GM18519 (cell line): ENCODE data around the gene JARID2.
"Not testable (repeated sequence)": the region's sequence is repeated elsewhere in the genome, so short reads cannot be mapped to it uniquely, and the experiment has no call there.

Experiments used
- ATAC-seq: cut with Tn5 transposase; IDR thresholded peaks from one replicate; pipeline ENCODE4 v1.9.1; 2021; ENCODE audit warnings: mild to moderate bottlenecking, moderate library complexity; ENCODE audit not compliant: unreplicated experiment, low FRiP score

Gene JARID2

DNA sequence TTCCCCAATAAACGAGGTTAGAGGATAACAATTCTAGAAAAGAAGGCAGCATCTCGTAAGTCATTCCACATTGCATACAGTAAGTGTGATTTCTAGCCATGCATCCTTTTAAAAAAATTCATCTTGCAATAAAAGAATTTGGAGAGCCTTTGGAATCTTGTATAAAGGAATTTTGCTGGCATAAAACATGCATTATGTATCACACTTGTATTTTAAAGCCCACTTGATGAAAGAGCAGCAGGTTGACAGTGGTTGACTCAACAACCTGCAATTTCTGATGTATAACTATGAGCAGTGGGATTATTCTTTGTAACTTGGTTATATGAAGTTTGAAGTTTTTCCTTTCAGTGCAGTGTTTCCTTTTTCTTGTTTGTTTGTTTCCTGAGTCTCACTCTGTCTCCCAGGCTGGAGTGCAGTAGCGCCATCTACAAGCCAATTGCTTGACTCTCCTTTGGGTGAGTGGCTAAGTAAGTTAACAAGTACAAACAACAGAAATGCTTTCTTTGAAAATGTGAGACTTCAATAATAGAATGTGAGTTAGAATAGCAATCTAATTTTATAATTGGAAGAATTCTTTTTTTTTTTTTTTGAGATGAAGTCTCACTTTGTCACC is 39.9 kb downstream of the JARID2 start:
- ATAC-seq: no peak

DNA sequence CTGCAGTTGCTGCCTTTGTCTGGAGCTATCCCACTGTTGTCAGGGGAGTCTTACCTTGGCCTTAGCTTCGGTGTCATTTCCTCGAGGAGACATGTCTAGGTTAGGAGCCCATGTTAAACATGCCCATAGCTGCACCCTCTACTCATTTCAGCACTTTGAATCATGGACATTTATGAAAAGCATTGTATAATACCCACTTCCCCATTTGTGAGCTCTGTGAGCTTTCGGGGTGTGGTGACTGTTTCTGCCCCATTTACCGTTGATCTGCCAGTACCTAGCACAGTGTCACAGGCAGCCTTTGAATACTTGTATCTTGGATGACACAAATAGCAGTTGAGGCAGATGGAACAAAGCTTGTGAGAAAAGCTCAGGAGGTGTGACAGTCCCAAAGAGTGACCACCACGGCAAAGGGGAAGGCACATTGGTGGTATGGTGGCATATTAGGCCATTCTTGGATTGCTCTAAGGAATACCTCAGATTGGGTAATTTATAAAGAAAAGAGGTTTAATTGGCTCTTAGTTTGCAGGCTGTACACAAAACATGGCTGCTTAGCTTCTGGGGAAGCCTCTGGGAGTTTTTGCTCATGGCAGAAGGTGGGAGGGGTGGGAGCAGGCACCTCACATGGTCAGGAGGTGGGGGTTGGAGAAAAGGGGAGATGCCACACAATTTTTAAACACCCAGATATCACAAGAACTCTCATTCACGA is 42.0 kb downstream of the JARID2 start:
- ATAC-seq: peak; percentile 96

DNA sequence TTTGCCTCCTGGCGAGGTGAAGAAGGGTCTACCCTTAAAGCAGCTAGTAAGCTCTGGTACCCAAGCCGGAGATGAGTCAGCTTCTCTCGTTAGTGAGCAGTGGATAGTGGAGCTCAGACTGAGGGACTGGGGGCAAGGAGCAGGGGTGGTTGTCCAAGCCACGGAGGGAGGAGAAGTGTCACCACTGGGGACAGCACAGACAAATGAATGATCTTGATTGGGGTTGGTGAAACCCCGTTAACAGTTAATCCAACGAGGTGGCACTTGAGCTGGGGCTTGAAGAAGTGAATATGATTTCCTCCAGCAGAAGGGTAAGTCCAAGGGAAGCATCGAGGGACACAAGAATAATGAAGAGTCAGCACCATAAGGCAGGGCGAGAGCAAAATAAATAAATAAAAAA is 43.0 kb downstream of the JARID2 start:
- ATAC-seq: no peak

DNA sequence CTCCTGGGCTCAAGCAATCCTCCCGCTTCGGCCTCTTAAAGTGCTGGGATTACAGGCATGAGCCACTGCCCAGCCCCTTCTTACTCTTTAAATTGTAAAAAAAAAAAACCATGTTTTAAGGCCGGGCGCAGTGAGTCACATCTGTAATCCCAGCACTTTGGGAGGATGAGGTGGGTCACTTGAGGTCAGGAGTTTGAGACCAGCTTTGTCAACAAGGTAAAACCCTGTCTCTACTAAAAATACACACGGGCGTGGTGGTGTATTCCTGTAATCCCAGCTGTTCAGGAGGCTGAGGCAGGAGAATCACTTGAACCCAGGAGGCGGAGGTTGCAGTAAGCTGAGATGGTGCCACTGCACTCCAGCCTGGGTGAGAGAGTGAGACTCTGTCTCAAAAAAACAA is 43.6 kb downstream of the JARID2 start:
- ATAC-seq: not testable (repeated sequence)

DNA sequence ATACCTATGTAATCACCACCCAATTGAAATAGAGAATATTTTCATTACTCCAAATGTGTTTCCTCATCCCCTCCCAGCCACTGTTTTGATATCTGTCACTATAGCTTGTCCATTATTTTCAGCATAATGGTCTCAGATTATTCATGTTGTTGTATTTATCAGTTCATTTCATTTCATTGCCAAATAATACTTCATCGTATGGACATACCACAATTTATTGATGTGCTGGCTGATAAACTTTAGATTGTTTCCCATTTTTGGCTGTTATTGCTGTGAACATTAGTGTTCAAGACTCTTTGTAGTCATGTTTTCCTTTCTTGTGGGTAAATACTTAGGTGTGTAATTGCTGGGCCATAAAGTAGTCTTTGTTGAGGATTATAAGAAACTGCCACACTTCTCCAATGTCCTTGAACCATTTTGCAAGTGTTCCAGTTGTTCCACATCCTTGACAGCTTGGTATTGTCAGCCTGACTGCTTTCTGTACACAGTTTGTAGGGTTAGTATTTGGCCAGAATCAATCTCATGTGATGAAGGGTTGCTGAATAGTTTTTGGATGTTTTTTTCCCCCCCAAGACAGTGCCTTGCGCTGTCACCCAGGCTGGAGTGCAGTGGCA is 44.3 kb downstream of the JARID2 start:
- no peak for ATAC-seq

DNA sequence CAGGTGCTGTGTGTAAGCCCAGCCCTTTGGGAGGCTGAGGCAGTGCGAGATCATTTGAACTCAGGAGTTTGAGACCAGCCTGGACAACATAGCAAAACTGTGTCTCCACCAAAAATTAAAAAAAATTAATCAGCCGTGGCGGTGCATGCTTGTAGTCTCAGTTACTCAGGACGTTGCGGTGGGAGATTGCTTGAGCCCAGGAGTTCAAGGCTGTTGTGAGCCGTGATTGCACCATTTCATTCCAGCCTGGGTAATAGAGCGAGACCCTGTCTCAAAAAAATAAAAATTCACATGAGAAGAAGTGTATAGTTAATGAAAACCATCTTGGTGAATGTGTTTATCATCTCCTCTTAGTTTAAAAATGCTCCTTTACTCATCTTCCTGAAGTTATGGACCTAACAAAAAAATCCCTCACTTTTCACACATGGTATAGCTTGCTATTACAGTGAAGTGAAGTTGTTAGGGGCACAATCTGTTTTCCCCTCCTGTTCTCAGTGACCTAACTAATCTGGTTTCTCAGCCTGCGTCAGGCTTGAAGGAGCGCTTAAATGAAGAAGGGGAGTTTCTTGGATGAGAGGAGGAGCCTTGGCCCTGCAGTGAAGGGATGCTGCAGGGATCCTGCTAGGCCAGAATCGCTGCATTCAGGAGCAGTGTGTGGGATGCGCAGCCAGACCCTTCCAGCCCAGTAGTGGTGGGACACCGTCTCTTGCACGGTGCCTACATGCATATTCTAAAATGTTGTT is 45.3 kb downstream of the JARID2 start:
- ATAC-seq: no peak

DNA sequence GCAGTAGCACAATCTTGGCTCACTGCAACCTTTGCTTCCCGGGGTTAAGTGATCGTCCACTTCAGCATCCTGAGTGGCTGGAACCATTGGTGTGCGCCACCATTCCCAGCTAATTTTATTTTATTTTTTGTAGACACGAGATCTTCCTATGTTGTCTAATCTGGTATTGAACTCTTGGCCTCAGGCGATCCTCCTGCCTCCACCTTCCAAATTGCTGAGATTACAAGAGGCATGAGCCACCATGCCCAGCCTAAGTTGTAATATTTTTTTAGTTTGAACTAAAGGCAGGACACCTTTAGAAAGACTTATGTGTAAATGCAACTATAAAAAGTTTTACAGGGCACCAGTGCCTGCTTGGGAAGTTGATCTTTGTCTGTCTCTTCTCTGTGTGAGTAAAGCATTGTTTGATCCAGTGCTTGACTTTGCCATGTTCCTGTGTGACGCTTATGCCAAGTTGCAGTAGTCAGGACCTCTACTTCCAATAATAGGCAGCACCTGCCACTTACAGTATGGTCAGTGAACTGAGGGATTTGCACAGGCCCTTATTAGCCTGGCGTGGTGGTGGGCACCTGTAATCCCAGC is 46.9 kb downstream of the JARID2 start:
- ATAC-seq: no peak

DNA sequence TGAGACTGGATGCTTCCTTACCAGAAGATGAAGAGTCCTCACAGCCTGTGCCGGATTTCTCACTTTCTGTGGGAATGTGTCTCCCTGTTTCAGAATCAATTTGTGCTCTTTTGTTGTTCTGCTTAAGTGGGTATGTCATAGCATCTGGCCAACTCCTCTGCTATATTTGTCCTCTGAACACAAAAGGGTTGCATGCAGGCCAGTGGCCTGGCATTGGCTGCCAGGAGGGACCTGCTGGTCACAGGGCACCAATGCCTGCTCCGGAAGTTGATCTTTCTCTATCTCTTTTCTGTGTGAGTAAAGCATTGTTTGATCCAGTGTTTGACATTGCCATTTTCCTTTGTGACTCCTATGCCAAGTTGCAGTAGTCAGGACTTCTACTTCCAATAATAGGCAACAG is 47.8 kb downstream of the JARID2 start:
- no peak for ATAC-seq

DNA sequence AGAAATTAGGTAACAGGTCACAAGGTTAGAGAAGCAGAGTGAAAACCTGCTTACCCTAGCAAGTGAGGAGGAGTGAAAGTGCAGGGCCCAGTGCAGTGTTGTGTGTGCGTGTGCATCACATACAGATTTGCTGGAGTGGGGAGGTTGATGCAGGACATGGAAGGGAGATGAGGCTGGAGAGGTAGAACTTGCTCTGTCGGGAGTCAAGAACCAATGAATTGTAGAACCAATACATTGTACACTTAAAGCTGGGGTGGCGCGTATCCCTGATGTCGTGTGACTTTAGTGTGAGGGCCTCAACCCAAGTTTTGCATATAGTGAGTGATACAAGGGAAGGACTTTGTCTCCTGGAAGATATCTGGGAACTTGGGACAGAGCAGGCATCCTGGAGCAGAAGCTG is 48.6 kb downstream of the JARID2 start:
- no peak for ATAC-seq

DNA sequence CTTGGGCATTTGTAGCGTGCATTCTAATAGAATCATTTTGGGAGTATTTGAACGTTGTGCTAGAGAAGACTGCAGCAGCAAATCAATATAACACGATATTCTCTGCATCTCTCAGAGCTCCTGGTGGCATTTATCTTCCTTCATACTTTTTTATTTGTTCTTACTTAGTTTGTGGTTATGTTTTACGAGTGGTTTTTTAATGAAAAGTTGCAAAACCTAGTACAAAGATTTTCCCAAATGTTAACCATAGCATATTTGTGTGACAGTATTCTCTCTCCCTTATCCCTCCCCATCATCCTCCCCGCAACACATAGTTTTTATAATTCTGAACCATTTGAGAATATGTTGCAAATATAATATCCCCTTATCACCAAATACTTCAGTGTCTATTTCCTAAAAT is 50.4 kb downstream of the JARID2 start:
- no peak for ATAC-seq

DNA sequence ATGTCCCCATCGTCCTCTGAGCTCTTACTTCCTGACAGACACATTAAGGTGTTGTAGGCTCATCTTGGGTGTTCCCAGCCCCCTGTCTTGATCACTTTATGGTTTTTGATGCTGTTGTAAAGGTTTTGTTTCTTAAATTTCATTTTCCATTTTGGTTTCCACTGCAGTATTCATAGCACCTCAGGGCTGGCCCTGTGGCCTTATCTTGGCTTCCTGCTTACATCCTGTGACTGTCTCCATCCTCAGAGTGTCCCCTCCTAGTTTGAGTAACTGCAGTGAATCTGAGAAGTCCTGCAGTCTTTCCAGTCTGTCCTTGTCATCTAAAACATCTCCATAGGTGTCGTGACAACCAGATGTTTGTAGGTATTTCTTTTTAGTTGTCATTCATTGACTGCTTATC is 50.9 kb downstream of the JARID2 start:
- no peak for ATAC-seq

DNA sequence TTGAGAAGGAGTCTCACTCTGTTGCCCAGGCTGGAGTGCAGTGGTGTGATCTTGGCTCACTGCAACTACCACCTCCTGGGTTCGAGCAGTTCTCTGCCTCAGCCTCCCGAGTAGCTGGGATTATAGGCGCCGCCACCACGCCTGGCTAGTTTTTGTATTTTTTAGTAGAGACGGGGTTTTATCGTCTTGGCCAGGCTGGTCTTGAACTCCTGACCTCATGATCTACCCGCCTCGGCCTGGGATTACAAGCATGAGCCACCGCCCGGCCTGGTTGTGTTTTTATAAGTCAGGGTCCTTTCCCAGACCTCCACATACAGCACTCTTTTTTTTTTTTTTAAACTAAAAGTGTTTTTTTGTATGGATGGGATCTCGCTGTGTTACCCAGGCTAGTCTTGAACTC is 51.3 kb downstream of the JARID2 start:
- ATAC-seq: not testable (repeated sequence)

DNA sequence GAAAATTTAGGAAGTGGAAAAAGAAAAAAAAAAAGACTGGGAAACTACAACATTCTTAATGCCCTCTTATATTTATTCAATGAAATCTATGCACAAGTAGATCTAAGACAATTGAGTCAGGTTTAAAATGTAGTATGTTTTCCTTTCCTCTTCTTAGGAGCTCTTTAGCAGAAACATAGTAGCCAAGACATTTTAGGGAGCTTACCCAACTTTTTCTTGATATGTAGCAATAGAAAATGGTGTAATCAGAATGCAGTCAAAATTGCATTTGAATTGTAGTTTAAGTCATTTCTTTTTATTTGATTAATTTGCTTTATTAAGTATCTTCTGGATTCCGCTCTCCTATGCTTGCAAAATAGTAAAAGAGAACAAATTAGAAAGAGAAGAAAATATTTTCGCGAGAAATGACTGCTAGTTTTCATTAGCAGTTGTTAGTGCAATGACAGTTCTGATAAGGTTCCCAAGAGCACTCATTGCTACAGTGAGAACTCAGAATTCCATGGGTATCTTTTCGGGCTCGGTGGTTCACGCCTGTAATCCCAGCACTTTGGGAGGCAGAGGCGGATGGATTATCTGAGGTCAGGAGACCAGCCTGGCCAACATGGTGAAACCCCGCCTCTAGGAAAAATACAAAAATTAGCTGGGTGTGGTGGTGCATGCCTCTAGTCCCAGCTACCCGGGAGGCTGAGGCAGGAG is 52.2 kb downstream of the JARID2 start:
- no peak for ATAC-seq

DNA sequence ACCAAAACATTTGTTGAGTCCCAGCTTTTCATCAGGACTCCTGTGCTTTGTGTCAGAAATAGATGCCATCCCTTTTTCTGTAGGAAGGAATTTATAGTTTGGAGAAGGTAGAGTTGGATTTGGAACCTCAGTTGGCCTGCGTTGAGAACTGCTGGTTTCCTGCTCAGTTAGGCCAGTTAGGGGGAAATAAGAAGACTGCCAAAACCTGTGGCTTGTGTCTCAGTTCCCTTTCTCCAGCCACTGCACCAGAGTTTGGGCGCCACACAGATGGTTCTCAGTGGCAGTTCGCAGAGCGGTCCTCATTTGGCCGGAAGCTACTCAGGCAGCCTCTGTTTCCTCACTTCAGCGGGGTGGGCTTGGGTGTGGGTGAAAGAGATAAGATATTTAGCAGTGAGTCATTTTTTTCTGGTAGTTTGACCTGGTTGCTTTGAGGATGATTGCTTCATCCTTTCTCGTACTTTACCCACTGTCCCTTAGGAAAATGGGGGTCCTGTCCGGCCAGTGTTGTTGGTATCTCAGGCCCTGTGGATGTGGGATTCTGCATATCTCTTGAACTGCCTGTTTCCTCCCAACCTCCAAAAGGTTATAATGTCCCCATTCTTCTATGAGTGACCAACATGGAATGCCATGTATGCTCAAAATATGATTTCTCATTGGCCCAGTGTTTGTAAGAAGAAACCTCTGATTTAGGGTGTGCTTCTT is 53.7 kb downstream of the JARID2 start:
- ATAC-seq: peak; percentile 49

DNA sequence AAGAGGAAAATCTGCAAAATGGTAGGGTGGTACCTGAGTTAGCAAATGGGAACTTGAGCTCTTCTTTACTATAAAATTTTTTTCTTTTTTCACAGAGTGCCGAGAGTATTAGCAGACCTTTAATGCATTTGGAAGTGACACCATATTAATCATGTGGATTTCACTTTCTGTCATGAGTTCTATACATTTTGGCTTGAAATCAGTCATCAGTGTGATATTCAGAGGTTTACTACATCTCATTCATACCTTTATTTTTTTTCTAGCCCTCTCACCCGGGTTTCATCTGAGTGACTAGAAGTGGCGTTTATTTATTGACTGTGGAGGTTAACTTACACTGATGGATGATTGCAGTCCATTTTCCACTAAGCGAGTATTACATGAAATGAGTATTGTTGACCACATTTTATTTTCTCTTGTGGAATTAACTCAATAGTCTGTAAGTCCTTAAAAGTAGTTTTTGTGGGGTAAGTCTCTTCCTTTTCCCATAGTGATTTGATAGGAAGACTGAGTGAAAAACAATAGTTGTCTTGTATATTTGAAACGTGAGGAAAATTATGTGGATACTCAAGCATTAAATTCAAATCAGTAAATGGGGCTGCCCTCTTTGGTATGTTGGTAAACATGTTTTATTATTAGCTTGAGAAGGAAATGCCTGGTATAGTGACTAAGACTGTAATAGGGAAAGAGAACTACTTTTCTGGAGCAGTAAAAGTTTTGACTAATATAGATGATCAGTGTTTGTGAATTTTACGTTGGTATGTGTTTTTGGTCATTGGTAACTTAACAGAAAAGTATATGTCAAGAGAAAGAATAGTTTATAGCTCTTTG is 55.5 kb downstream of the JARID2 start:
- ATAC-seq: no peak

DNA sequence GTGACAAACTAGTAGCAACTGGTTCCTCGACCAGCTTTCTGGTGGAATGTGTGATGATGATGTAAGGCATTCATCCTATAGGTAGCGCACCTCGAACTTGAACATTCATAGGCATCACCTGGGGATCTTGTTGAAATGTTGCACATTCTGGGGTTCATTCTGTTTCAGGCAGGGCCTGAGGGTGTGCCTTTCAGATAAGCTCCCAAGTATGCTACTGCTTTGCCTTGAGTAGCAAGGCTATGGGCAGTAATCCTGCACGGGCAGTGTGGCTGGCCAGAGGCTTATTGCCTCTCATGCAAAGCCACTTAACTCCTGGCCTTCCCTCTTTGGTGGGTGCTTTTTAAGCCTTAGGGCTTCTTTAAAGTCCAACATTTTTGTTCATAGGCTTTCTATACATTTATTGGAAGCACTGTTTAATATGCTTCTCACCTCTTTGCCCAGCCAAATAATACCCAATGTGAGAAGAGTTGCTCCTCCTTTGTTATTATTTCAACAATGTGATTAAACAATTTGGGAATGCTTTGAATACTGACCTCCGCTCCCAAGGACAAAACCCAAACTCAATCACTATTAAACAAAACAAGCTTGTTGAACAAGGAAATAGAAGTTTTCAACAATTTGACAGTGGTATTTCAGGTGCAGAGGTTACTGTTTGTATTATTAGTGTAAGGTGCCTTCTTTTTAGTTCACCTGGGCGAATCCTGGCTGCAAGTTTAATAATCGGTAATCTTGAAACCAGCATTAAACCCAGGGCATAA is 57.5 kb downstream of the JARID2 start:
- ATAC-seq: no peak

DNA sequence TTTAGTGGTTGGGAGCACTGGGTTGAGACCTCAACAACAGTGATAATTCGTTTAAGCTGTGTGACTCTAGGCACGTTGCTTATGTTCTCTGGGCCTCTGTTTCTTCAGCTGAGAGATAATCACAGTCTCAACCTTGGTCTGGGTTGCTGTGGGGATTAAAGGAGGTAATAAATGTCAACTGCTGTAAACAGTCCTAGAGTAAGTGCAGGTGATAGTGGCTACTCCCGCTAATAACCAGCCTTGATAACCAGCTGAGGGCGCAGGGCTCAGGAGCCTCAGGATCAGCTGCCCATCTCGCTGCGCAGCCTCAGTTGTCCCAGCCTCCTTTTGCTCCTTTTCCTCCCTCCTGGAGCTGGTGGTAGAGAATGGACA is 58.0 kb downstream of the JARID2 start:
- no peak for ATAC-seq

DNA sequence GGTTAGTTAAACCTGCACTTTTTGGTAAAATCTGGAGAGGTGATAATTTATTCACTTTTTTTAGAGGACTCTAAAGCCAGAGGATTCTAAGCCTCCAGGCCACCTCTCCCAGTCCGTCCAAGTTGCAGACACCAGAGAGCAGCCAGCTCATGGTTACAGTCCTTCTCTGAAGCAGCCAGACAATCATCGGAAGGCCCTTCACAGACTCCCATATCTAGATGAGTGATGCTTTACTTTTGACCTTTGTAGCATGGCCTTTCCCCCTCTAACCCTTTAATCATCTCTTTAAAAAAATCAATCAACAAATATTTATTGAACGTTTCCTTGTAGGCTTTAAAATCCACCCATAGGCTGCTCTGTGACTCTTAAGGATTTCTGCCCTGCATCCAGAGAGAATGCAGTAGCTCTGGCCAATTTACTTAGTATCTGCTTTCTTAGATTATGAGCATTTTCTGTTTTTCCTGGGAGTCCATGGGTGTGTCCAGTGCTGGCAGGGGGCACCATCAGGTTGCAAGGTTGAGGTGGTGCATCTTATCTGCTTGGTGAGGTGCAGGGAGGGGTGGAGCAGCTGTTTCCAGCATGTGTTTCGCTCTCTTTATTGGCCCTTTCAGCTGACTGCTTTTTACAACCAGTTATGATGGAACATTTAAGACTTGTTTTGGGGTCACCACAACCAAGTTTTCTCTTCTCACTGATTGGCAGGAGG is 58.6 kb downstream of the JARID2 start:
- no peak for ATAC-seq
